Measurements from ENCODE around the gene STARD13.

STARD13 gene

GRCh38 chr13:33195693-33196464, 89.7 kb downstream of the STARD13 start:
- TF ChIP-seq SPI1 (IDR thresholded peaks at IDR 0.05; ENCODE audit: borderline replicate concordance, low read depth) (no peak), POLR2AphosphoS5 (IDR thresholded peaks at IDR 0.05; ENCODE audit: low read depth) (no peak), GABPA (IDR thresholded peaks at IDR 0.05; ENCODE audit: low read depth) (no peak), CTCF (IDR thresholded peaks at IDR 0.05; ENCODE audit: insufficient read depth, low read length) (no peak)
- TF ChIP-seq, protein P1, sequence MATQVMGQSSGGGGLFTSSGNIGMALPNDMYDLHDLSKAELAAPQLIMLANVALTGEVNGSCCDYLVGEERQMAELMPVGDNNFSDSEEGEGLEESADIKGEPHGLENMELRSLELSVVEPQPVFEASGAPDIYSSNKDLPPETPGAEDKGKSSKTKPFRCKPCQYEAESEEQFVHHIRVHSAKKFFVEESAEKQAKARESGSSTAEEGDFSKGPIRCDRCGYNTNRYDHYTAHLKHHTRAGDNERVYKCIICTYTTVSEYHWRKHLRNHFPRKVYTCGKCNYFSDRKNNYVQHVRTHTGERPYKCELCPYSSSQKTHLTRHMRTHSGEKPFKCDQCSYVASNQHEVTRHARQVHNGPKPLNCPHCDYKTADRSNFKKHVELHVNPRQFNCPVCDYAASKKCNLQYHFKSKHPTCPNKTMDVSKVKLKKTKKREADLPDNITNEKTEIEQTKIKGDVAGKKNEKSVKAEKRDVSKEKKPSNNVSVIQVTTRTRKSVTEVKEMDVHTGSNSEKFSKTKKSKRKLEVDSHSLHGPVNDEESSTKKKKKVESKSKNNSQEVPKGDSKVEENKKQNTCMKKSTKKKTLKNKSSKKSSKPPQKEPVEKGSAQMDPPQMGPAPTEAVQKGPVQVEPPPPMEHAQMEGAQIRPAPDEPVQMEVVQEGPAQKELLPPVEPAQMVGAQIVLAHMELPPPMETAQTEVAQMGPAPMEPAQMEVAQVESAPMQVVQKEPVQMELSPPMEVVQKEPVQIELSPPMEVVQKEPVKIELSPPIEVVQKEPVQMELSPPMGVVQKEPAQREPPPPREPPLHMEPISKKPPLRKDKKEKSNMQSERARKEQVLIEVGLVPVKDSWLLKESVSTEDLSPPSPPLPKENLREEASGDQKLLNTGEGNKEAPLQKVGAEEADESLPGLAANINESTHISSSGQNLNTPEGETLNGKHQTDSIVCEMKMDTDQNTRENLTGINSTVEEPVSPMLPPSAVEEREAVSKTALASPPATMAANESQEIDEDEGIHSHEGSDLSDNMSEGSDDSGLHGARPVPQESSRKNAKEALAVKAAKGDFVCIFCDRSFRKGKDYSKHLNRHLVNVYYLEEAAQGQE (IDR thresholded peaks at IDR 0.05; ENCODE audit: insufficient replicate concordance, low read depth) = no peak
- Histone ChIP-seq H3K27ac (replicated peaks) (no peak overlapping the region), H3K27me3 (ENCODE audit: insufficient read depth, poor library complexity, severe bottlenecking) (no peaks in the 10 kb centered on the region), H3K4me3 (replicated peaks; ENCODE audit: insufficient read depth, low read length) (no peak overlapping the region)
- DNase-seq (ENCODE audit: low read depth in 1 of 2, low spot score in 1 of 2) = no peak

DNA sequence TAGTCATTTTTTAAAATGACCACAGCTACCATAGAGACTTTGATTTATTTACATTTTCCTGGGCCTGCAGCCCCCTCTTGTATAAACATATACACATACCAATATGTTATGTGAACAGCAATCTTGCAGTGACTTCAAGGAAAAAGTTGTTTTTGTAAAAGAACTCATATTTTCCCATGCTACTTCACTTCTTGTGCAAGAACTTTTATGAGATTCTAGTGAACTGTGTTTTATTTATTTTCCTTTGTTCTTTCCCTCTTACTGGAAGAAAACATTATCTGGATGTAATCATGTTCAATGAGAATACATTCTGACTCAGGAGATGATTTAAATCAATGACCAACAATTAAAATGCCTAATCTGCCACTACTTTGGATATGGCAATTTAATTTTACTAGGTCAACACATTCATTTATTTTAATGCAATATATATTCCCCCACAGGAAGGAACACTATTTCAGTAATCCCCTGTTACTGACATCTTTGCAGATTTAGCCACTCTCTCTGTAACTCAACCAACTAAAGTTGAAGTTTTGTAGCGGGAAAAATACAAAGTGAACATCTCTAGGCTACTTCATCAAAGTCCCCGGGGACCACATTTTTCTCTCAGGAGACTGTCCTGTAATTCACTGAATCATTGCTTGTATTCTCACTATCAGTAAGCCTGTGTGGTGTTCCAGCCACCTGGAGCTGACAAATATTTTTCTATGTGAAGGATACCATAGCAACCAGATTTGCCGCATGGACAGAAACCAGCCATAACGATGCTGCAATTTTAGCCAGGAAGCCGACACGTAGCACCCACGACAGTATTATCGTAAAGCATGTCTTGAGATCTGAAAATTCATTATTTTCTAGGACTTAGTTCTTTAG, 90.5 kb downstream of the STARD13 start:
- Histone ChIP-seq H3K27me3 (ENCODE audit: insufficient read depth, poor library complexity, severe bottlenecking) (no peaks in the 10 kb centered on the region), H3K4me3 (replicated peaks; ENCODE audit: insufficient read depth, low read length) (no peak overlapping the region), H3K27ac (replicated peaks) (no peak overlapping the region)
- no peak for DNase-seq (ENCODE audit: low read depth in 1 of 2, low spot score in 1 of 2)
- TF ChIP-seq GABPA (IDR thresholded peaks at IDR 0.05; ENCODE audit: low read depth) = no peak
- TF ChIP-seq CTCF (IDR thresholded peaks at IDR 0.05; ENCODE audit: insufficient read depth, low read length) = no peak
- TF ChIP-seq SPI1 (IDR thresholded peaks at IDR 0.05; ENCODE audit: borderline replicate concordance, low read depth) = no peak
- TF ChIP-seq, protein P1 (IDR thresholded peaks at IDR 0.05; ENCODE audit: insufficient replicate concordance, low read depth) = no peak
- TF ChIP-seq POLR2AphosphoS5 (IDR thresholded peaks at IDR 0.05; ENCODE audit: low read depth) = no peak

GRCh38 chr13:33193428-33193974, 92.1 kb downstream of the STARD13 start:
- DNase-seq (ENCODE audit: low read depth in 1 of 2, low spot score in 1 of 2) = no peak
- H3K27me3 ChIP-seq (ENCODE audit: insufficient read depth, poor library complexity, severe bottlenecking) = no peaks in the 10 kb centered on the region
- TF ChIP-seq CTCF (IDR thresholded peaks at IDR 0.05; ENCODE audit: insufficient read depth, low read length) (no peak), SPI1 (IDR thresholded peaks at IDR 0.05; ENCODE audit: borderline replicate concordance, low read depth) (no peak), GABPA (IDR thresholded peaks at IDR 0.05; ENCODE audit: low read depth) (no peak), POLR2AphosphoS5 (IDR thresholded peaks at IDR 0.05; ENCODE audit: low read depth) (no peak)
- TF ChIP-seq, protein P1 (IDR thresholded peaks at IDR 0.05; ENCODE audit: insufficient replicate concordance, low read depth) = no peak
- H3K27ac ChIP-seq (replicated peaks) = no peak overlapping the region
- no peak overlapping the region for H3K4me3 ChIP-seq (replicated peaks; ENCODE audit: insufficient read depth, low read length)
